Activated T-cell treated with anti-CD3 and anti-CD28 coated beads, Interleukin-2, amount 50 U/mL, for 24 hours (primary cell): Measurements from ENCODE around the gene RPL27A.
"Not testable (repeated sequence)": the region's sequence is repeated elsewhere in the genome, so short reads cannot be mapped to it uniquely, and the experiment has no call there.

Experiments used
- DNase-seq: peaks from one replicate; pipeline ENCODE4 v3.0.0-alpha.2; 2020
- H3K27ac Mint-ChIP-seq: 2 replicates; pipeline ENCODE4 v1.8.0; 2020; ENCODE audit warnings: mild to moderate bottlenecking, mixed read lengths
- H3K27me3 Mint-ChIP-seq: 2 replicates; pipeline ENCODE4 v1.8.0; 2020; ENCODE audit warnings: mixed read lengths
- H3K36me3 Mint-ChIP-seq: 2 replicates; pipeline ENCODE4 v1.8.0; 2020; ENCODE audit warnings: low read depth, mixed read lengths
- H3K4me1 Mint-ChIP-seq: 2 replicates; pipeline ENCODE4 v1.8.0; 2020; ENCODE audit warnings: low read depth, mixed read lengths
- H3K4me3 Mint-ChIP-seq: 2 replicates; pipeline ENCODE4 v1.8.0; 2020; ENCODE audit warnings: mild to moderate bottlenecking, moderate library complexity, mixed read lengths
- H3K9me3 Mint-ChIP-seq: 2 replicates; pipeline ENCODE4 v1.8.0; 2020; ENCODE audit warnings: mixed read lengths

Gene RPL27A

GRCh38 chr11:8658321-8659057 is 24.1 kb upstream of the RPL27A start:
- no peaks in the 10 kb centered on the region for H3K27me3 Mint-ChIP-seq
- no peaks in the 10 kb centered on the region for H3K9me3 Mint-ChIP-seq
- H3K4me1 Mint-ChIP-seq = no peaks in the 10 kb centered on the region
- H3K4me3 Mint-ChIP-seq = no peak overlapping the region
- peaks cover 38% of the 10 kb centered on the region for H3K36me3 Mint-ChIP-seq
- no peak overlapping the region for H3K27ac Mint-ChIP-seq
- DNase-seq = no peak

DNA sequence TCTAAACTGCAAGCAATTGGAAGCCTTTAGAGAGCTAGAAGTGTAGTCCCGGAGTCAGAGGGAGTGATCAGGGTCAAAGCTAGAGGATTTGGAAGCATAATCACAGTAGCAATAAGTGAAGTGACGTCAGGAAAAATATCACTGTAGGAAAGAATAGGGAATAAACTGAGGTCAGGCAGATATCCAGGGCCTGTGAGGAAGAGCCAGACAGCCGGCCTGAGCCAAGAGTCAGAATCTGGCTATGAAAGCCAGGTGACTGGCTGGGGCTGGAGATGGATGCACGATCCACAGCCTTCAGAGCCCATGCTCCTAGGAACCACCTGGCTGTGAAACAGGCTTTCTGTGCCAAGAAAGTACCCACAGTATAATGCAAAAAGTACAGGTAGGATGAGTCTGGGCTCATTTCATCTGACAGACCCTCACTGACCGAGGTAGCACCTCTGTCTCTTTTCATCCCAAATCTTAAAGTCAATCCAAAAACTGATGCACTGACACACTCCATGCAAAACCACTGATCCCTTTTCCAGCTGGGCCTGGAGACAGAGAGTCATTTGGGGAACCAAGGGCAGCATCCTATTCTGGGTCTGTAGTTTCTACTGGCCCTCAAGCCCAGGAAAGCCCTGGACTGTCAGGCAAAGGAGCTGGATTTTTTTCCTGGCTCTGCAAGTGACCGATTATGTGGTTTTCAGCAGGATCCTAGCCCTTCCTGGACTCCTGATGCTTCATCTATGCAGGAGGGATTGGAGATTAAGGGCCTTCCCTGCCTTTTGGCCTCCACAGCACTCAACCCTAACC is 21.4 kb upstream of the RPL27A start:
- Mint-ChIP-seq H3K4me3 (no peak overlapping the region), H3K36me3 (peaks cover 47% of the 10 kb centered on the region), H3K9me3 (no peaks in the 10 kb centered on the region), H3K27ac (no peak overlapping the region), H3K4me1 (no peaks in the 10 kb centered on the region), H3K27me3 (no peaks in the 10 kb centered on the region)
- DNase-seq = no peak

DNA sequence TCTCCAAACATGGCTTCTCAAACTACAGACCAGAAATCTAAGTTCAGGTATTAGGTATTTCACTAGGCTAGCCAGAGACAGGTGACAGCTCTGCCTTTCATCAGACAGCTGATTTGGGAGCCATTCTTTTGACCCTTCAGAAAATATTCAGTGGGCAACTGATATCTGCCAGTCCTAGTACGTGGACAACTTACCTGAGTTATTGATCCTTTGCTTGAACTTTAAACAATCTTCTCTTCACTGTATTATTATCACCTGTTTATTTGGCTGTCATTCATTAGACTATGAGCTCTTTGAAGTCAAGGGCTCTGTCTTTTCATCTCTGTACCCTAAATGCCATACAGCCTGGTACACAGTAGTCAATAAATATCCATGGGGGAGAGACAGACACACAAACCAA is 17.4 kb upstream of the RPL27A start:
- H3K4me3 Mint-ChIP-seq = no peak overlapping the region
- H3K4me1 Mint-ChIP-seq = no peaks in the 10 kb centered on the region
- no peak overlapping the region for H3K27ac Mint-ChIP-seq
- peaks cover 67% of the 10 kb centered on the region for H3K36me3 Mint-ChIP-seq
- DNase-seq = no peak
- no peaks in the 10 kb centered on the region for H3K9me3 Mint-ChIP-seq
- no peaks in the 10 kb centered on the region for H3K27me3 Mint-ChIP-seq

DNA sequence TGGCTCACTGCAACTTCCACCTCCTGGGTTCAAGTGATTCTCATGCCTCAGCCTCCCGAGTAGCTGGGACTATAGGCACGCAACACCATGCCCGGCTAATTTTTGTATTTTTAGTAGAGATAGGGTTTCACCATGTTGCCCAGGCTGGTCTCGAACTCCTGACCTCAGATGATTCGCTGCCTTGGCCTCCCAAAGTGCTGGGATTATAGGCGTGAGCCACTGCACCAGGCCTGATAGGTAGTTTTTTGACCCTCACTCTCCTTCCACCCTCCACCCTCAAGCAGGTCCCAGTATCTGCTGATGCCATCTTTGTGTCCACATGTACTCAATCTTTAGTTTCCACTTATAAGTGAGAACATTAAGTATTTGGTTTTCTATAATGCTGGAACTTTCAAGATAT is 12.5 kb upstream of the RPL27A start:
- not testable (repeated sequence) for DNase-seq, H3K9me3 Mint-ChIP-seq
- H3K36me3 Mint-ChIP-seq = peaks cover 75% of the 10 kb centered on the region

DNA sequence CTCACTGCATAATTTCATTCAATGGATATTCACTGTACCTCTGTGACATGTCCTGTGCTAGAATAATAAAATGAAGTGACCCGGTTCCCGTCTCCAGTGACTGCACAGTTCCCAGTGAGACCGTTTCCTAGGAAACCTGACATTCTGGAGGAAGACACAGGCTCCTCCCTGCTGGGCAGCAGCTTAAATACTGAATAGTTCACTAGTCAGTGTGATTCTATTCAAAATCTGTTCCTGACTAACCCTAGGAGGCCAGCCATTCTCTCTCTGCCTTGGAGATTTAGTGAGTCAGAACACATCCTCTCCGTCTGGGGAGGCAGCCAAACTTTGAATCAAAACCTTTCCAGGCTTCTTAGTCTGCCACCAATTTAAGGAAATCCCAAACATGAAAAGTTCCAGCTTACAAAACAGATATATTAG is 11.4 kb upstream of the RPL27A start:
- Mint-ChIP-seq H3K4me1 (no peaks in the 10 kb centered on the region), H3K27ac (no peak overlapping the region), H3K36me3 (peaks cover 77% of the 10 kb centered on the region), H3K4me3 (no peak overlapping the region), H3K27me3 (no peaks in the 10 kb centered on the region), H3K9me3 (no peaks in the 10 kb centered on the region)
- DNase-seq = no peak

More for the DNA sequence above, 12.5 kb upstream of the RPL27A start:
- not testable (repeated sequence) for H3K27me3 Mint-ChIP-seq, H3K27ac Mint-ChIP-seq, H3K4me1 Mint-ChIP-seq, H3K4me3 Mint-ChIP-seq

DNA sequence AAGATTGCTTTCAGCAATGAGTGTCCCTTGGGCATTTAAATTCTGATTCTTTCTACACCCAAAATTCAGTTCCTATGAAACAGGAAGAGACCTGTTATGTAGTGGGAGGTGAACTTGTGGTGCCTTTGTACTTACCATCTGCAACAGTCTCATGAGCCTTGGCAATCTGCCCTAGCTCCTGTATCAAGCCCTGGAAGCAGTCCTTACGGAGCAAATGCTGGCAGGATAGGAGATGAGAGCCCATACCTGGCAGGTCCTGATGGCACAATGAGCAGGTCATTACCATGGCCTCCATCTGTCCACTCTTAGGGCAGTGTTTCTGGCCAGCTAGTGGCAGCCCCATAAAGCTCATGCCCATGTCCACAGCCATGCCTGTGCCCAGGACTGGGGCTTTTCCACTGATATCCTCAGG is 10.9 kb upstream of the RPL27A start:
- Mint-ChIP-seq H3K4me1 (no peaks in the 10 kb centered on the region), H3K9me3 (no peaks in the 10 kb centered on the region), H3K4me3 (no peak overlapping the region), H3K36me3 (peaks cover 77% of the 10 kb centered on the region), H3K27ac (no peak overlapping the region), H3K27me3 (no peaks in the 10 kb centered on the region)
- DNase-seq = no peak

DNA sequence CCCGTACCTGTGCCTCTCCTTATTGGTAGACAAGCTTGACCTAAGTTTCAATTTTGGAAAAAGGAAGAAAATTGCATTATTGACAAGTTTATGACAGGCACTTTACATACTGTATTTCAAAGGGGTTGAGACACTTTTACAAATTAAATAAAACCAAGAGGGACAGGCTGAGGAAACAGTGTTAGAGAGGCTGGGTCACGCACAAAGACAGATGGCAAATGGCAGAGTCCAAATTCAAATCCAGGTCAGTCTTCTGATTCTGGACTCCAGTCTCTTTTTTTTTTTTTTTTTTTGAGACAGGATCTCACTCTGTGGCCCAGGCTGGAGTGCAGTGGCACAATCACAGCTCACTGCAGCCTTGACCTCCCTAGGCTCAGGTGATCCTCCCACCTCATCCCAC is 10.2 kb upstream of the RPL27A start:
- no peaks in the 10 kb centered on the region for H3K9me3 Mint-ChIP-seq
- no peak overlapping the region for H3K4me3 Mint-ChIP-seq
- H3K27me3 Mint-ChIP-seq = no peaks in the 10 kb centered on the region

GRCh38 chr11:8674859-8675258 is 7.7 kb upstream of the RPL27A start:
- peaks cover under 1% of the 10 kb centered on the region for H3K4me1 Mint-ChIP-seq
- H3K27ac Mint-ChIP-seq = no peak overlapping the region
- no peak for DNase-seq
- H3K27me3 Mint-ChIP-seq = no peaks in the 10 kb centered on the region
- H3K9me3 Mint-ChIP-seq = no peaks in the 10 kb centered on the region
- peaks cover 82% of the 10 kb centered on the region for H3K36me3 Mint-ChIP-seq
- no peak overlapping the region for H3K4me3 Mint-ChIP-seq

More for the DNA sequence above, 10.2 kb upstream of the RPL27A start:
- peaks cover 79% of the 10 kb centered on the region for H3K36me3 Mint-ChIP-seq
- no peaks in the 10 kb centered on the region for H3K4me1 Mint-ChIP-seq
- no peak for DNase-seq
- H3K27ac Mint-ChIP-seq = no peak overlapping the region

DNA sequence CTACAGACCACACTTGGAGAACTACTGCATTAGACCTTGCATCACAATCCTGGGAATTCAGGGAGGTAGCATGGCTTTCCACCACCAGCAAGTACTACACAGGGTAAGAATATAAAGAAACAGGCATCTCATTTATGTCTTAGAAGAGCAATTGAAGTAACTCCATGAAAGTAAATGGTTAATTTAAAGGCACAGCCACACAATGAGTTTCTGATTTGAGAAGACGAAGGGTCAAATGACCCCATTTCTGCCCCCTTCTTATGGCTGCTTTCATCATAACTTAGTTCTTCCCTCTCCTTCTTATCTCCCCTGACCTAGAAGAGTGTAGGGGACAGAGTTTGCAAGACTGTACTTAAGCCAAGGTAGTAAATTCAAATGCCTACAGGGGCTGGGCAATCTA is 6.1 kb upstream of the RPL27A start:
- Mint-ChIP-seq H3K27me3 (no peaks in the 10 kb centered on the region), H3K36me3 (peaks cover 84% of the 10 kb centered on the region), H3K4me1 (peaks cover 13% of the 10 kb centered on the region), H3K4me3 (no peak overlapping the region), H3K27ac (no peak overlapping the region), H3K9me3 (no peaks in the 10 kb centered on the region)
- DNase-seq = no peak

- Mint-ChIP-seq H3K4me3 (no peak overlapping the region), H3K9me3 (no peaks in the 10 kb centered on the region), H3K27ac (no peak overlapping the region), H3K36me3 (peaks cover 90% of the 10 kb centered on the region), H3K27me3 (no peaks in the 10 kb centered on the region), H3K4me1 (peaks cover 15% of the 10 kb centered on the region)
- no peak for DNase-seq
Measured at GRCh38 chr11:8679006-8679405, 3.6 kb upstream of the RPL27A start.

DNA sequence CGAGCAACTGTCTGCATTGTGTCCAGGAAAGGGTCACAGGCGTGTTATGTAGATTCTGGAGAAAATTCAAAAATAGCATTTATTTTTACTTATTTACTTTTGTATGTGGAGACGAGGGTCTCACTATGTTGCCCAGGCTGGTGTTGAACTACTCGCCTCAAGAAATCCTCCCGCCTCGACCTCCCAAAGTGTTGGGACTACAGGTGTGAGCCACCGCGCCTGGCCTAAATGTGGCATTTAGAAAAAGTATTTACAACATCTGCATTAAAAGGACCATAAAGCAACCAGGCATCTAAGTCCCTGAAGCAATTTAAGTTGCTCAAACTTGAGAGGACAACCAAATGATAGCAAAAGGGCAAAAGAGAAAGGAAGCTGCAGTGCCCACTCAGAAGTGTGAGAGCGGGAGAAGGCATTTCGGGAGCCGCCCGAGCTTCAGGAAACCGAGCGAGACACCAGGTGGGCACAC is 722 bp upstream of the RPL27A start:
- Mint-ChIP-seq H3K4me1 (peaks cover 43% of the 10 kb centered on the region), H3K4me3 (peak overlapping the region; percentile 97), H3K9me3 (no peaks in the 10 kb centered on the region), H3K27ac (peak overlapping the region; percentile 99), H3K27me3 (no peaks in the 10 kb centered on the region), H3K36me3 (peaks cover 97% of the 10 kb centered on the region)
- no peak for DNase-seq

GRCh38 chr11:8683115-8683807 is 669 bp downstream of the RPL27A start:
- H3K9me3 Mint-ChIP-seq = no peaks in the 10 kb centered on the region
- DNase-seq = peak; percentile 49
- peaks cover 97% of the 10 kb centered on the region for H3K36me3 Mint-ChIP-seq
- peak overlapping the region; percentile 97 for H3K4me3 Mint-ChIP-seq
- H3K27ac Mint-ChIP-seq = peak overlapping the region; percentile 99
- no peaks in the 10 kb centered on the region for H3K27me3 Mint-ChIP-seq
- peaks cover 55% of the 10 kb centered on the region for H3K4me1 Mint-ChIP-seq

GRCh38 chr11:8684600-8685290 is 2.2 kb downstream of the RPL27A start:
- Mint-ChIP-seq H3K4me3 (peak overlapping the region; percentile 97), H3K36me3 (peaks cover 98% of the 10 kb centered on the region), H3K27me3 (no peaks in the 10 kb centered on the region), H3K27ac (peak overlapping the region; percentile 99), H3K9me3 (no peaks in the 10 kb centered on the region), H3K4me1 (peaks cover 70% of the 10 kb centered on the region)
- no peak for DNase-seq

GRCh38 chr11:8685306-8685705 is 2.7 kb downstream of the RPL27A start:
- DNase-seq = no peak
- Mint-ChIP-seq H3K4me3 (peak overlapping the region; percentile 97), H3K4me1 (peaks cover 71% of the 10 kb centered on the region), H3K9me3 (no peaks in the 10 kb centered on the region), H3K36me3 (peaks cover 98% of the 10 kb centered on the region), H3K27me3 (no peaks in the 10 kb centered on the region), H3K27ac (peak overlapping the region; percentile 99)
